ENCODE measurements around the gene ODF2.
"Not testable (repeated sequence)": the region's sequence is repeated elsewhere in the genome, so short reads cannot be mapped to it uniquely, and the experiment has no call there.

The ODF2 gene

GRCh38 chr9:128424268-128424780 lies 31.5 kb upstream of the ODF2 start:
- DNase-seq: no peak

- DNase-seq: no peak
Measured at GRCh38 chr9:128428644-128429512, 26.9 kb upstream of the ODF2 start.

GRCh38 chr9:128429513-128430086 lies 26.2 kb upstream of the ODF2 start:
- no peak for DNase-seq

- no peak for DNase-seq
Measured at GRCh38 chr9:128431207-128431606, 24.6 kb upstream of the ODF2 start.

GRCh38 chr9:128434340-128434739 lies 21.5 kb upstream of the ODF2 start:
- DNase-seq: no peak

- no peak for DNase-seq
Measured at GRCh38 chr9:128435611-128436010, 20.2 kb upstream of the ODF2 start.

- DNase-seq: peak; percentile 99
Measured at GRCh38 chr9:128438343-128439109, 17.3 kb upstream of the ODF2 start.

- no peak for DNase-seq
Measured at GRCh38 chr9:128439273-128439672, 16.5 kb upstream of the ODF2 start.

GRCh38 chr9:128442150-128442549 lies 13.7 kb upstream of the ODF2 start:
- no peak for DNase-seq

- DNase-seq: not testable (repeated sequence)
Measured at GRCh38 chr9:128446505-128446904, 9.3 kb upstream of the ODF2 start.

- no peak for DNase-seq
Measured at GRCh38 chr9:128448746-128449145, 7.1 kb upstream of the ODF2 start.

GRCh38 chr9:128454991-128455390 lies 815 bp upstream of the ODF2 start:
- DNase-seq: no peak

GRCh38 chr9:128456613-128457061 lies 831 bp downstream of the ODF2 start:
- peak; percentile 82 for DNase-seq

- DNase-seq: no peak
Measured at GRCh38 chr9:128457207-128457606, 1.4 kb downstream of the ODF2 start.

- no peak for DNase-seq
Measured at GRCh38 chr9:128459011-128459410, 3.2 kb downstream of the ODF2 start.

- DNase-seq: no peak
Measured at GRCh38 chr9:128469070-128469469, 13.3 kb downstream of the ODF2 start.

- no peak for DNase-seq
Measured at GRCh38 chr9:128470560-128470959, 14.8 kb downstream of the ODF2 start.

GRCh38 chr9:128473104-128473503 lies 17.3 kb downstream of the ODF2 start:
- no peak for DNase-seq

GRCh38 chr9:128475867-128476266 lies 20.1 kb downstream of the ODF2 start:
- DNase-seq: no peak

GRCh38 chr9:128479262-128479661 lies 23.5 kb downstream of the ODF2 start:
- DNase-seq: no peak

- DNase-seq: no peak
Measured at GRCh38 chr9:128481561-128481960, 25.8 kb downstream of the ODF2 start.

- DNase-seq: no peak
Measured at GRCh38 chr9:128482186-128482585, 26.4 kb downstream of the ODF2 start.

- DNase-seq: no peak
Measured at GRCh38 chr9:128484686-128485413, 29.0 kb downstream of the ODF2 start.
